ENCODE results near the gene SLC25A40.

DNA sequence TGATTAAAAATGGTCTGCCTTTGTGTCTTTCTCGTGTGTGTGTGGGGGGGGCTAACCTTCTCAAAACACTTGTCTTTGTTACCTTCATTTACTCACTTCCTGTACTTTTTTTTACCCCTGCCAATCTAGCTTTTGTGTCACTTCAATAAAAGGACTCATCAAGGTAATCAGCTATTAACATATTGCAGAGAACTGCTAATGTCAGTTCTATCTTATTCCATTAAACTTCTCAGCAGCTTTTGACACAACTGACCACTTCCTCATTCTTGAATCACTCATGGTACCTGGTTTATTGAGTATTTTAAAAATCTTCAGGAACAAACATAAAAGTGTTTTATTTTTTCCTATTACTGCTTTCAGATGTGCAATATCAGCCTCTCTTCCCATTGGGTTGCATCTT is 59.8 kb downstream of the SLC25A40 start:
- TF ChIP-seq, protein P1, sequence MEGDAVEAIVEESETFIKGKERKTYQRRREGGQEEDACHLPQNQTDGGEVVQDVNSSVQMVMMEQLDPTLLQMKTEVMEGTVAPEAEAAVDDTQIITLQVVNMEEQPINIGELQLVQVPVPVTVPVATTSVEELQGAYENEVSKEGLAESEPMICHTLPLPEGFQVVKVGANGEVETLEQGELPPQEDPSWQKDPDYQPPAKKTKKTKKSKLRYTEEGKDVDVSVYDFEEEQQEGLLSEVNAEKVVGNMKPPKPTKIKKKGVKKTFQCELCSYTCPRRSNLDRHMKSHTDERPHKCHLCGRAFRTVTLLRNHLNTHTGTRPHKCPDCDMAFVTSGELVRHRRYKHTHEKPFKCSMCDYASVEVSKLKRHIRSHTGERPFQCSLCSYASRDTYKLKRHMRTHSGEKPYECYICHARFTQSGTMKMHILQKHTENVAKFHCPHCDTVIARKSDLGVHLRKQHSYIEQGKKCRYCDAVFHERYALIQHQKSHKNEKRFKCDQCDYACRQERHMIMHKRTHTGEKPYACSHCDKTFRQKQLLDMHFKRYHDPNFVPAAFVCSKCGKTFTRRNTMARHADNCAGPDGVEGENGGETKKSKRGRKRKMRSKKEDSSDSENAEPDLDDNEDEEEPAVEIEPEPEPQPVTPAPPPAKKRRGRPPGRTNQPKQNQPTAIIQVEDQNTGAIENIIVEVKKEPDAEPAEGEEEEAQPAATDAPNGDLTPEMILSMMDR (IDR thresholded peaks at IDR 0.05 in 4 of 5, conservative IDR thresholded peaks at IDR 0.05 in 1 of 5), result no peak
- no peak for TF ChIP-seq POLR2A (IDR thresholded peaks at IDR 0.05)
